Large intestine (tissue), 3 donors: Measurements from ENCODE around the gene SH3RF2. TPM values are rescaled to one million over a fixed set of nuclear protein-coding genes. Genes with fewer than 3 reads are reported as not detected.
"Not testable (repeated sequence)": the region's sequence is repeated elsewhere in the genome, so short reads cannot be mapped to it uniquely, and the experiment has no call there.

ENCODE experiments used
- DNase-seq, 2 donors: peaks; one replicate each; pipeline versions ENCODE4 v3.0.0 to v3.0.0-alpha.2; 2013
- H3K27ac ChIP-seq: one replicate; pipeline ENCODE4 v1.5.1; 2013; ENCODE audit warnings: low read length
- H3K27me3 ChIP-seq: 2 replicates; pipeline ENCODE4 v1.6.1; 2013; ENCODE audit warnings: low read length; ENCODE audit not compliant: control insufficient read depth, insufficient read depth
- H3K36me3 ChIP-seq: 2 replicates; pipeline ENCODE4 v1.6.1; 2013; ENCODE audit warnings: low read length; ENCODE audit not compliant: control insufficient read depth, insufficient read depth
- H3K4me1 ChIP-seq: one replicate; pipeline ENCODE4 v1.6.1; 2013; ENCODE audit warnings: low read length; ENCODE audit not compliant: control insufficient read depth, insufficient read depth
- H3K4me3 ChIP-seq: one replicate; pipeline ENCODE4 v1.5.1; 2013; ENCODE audit warnings: low read length
- H3K9me3 ChIP-seq: one replicate; pipeline ENCODE4 v1.6.1; 2013; ENCODE audit warnings: mild to moderate bottlenecking, low read depth, low read length, moderate library complexity; ENCODE audit not compliant: control insufficient read depth
- WGBS: methylation state at CpG from one replicate; pipeline ENCODE4 v1.1.5; 2013; ENCODE audit warnings: low lambda C conversion rate; ENCODE audit not compliant: insufficient coverage; 5-methylcytosine and 5-hydroxymethylcytosine counted together
- polyA plus RNA-seq: library from polyadenylated mRNA; unstranded; fragments of 120-200 nt; gene quantifications from one replicate; pipeline ENCODE4 v1.2.1, GENCODE V29; 2013

SH3RF2 gene
- polyA plus RNA-seq, 1 donor = 31.9 TPM

DNA sequence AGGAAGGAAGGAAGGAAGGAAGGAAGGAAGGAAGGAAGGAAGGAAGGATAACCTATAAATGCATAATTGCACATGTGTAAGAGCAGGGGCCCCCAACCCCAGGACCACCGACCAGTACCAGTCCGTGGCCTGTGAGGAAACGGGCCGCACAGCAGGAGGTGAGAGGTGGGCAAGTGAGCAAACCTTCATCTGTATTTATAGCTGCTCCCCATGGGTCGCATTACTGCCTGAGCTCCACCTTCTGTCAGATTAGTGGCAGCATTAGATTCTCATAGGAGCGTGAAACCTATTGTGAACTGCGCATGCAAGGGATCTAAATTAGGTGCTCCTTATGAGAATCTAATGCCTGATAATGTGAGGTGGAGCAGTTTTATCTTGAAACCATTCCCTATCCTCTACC, 66.1 kb downstream of the SH3RF2 start:
- Histone ChIP-seq H3K4me3 (no peak overlapping the region), H3K9me3 (no peaks in the 10 kb centered on the region), H3K4me1 (peaks cover 4% of the 10 kb centered on the region), H3K27me3 (no peaks in the 10 kb centered on the region), H3K27ac (no peak overlapping the region), H3K36me3 (peaks cover 7% of the 10 kb centered on the region)
- WGBS = no CpG with 5 or more reads among the region's 7 CpGs
- no peak for DNase-seq

DNA sequence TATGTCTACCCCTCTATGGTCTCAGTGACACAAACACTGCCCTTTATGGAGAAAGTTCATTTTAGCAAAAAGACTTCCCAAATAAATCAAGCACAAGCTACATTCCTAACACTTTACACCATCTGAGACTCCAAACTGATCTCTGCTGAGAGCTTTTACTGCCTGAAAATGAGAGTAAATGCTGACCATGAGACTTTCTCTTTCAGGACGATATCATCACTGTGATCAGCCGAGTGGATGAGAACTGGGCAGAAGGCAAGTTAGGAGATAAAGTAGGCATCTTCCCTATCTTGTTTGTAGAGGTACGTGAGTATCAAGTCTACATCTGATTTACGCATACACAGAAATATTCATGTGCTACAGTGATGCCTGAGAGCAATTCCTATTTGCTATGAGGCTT, 67.5 kb downstream of the SH3RF2 start:
- WGBS = no CpG with 5 or more reads among the region's 4 CpGs
- Histone ChIP-seq H3K4me3 (no peak overlapping the region), H3K36me3 (peaks cover 7% of the 10 kb centered on the region), H3K4me1 (peaks cover 13% of the 10 kb centered on the region), H3K9me3 (no peaks in the 10 kb centered on the region), H3K27me3 (no peaks in the 10 kb centered on the region), H3K27ac (no peak overlapping the region)
- no peak for DNase-seq

DNA sequence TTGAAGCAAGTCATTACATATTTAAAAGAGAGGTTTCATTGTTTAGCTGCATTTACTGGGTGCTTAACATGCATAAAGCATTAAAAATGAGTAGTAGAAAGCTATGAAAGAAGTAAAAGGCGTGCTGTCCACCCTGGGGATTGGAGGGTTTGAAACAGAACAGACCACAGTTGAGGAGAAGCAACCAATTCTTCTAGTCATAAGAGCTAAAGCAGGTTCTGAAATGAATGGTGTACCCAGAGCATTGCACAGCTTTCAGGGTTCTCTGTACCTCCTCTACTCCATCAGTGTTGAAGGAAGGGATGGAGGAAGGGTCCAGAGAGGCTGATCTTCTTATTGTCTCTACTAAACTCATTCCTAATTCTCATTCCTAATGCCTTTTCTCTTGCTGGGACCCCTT, 68.9 kb downstream of the SH3RF2 start:
- Histone ChIP-seq H3K4me3 (no peak overlapping the region), H3K27me3 (no peaks in the 10 kb centered on the region), H3K9me3 (no peaks in the 10 kb centered on the region), H3K36me3 (peaks cover 3% of the 10 kb centered on the region), H3K4me1 (peaks cover 13% of the 10 kb centered on the region), H3K27ac (no peak overlapping the region)
- no peak for DNase-seq
- WGBS = 60% methylated on average over 1 of the region's 1 CpG

DNA sequence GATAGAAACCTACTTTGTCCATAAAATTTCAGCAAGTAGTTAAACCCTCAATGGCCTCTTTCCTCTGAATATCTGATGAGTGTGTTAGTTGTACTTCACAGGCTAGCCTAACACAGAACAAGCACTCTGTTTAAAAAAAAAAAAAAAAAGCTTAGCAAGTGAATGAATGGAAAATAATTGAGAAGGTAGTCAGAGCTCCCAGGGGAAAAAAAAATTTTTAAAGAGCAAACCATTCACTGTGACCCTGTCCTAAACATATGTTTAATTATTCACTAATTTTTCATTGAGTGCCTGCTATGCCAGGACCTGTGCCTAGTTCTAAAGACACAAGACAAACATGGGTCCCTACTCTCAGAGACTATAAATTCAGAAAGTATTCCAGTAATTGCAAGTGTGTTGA, 69.3 kb downstream of the SH3RF2 start:
- Histone ChIP-seq H3K27ac (no peak overlapping the region), H3K36me3 (peaks cover 3% of the 10 kb centered on the region), H3K9me3 (no peaks in the 10 kb centered on the region), H3K4me1 (peaks cover 13% of the 10 kb centered on the region), H3K4me3 (no peak overlapping the region), H3K27me3 (no peaks in the 10 kb centered on the region)
- DNase-seq = no peak

DNA sequence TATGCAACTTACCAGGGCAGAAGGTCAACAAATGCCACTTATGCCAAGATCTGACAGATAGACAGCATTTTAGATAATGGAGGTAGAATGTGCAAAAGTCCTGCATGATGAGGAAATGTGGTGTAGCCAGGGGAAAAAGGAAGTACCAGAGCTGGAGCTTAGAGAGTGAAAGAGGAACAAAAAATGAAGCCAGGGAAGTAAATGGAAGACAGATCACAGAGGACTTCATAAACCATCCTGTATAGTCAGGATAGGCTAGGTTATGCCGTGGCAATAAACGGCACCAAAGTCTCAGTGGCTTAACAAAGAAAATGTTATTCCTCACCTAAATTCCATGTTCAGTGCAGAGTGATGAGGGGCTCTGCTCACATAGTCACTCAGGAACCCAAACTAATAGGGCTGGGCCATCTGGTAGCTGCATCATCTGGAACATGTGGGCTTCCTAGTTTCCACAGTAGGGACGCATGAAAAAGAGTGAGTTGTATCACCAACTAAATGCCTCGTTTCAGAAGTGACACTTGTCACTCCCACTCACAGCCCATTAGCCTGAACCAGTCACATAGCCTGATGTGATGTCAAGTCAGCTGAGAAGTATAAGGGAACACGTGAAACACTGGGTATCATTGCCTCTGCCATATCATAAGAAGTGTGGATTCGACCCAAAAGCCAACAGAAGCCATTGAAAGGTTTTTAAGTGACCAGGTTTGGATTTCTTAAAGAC, 70.3 kb downstream of the SH3RF2 start:
- no CpG with 5 or more reads among the region's 6 CpGs for WGBS
- no peak overlapping the region for H3K27ac ChIP-seq

DNA sequence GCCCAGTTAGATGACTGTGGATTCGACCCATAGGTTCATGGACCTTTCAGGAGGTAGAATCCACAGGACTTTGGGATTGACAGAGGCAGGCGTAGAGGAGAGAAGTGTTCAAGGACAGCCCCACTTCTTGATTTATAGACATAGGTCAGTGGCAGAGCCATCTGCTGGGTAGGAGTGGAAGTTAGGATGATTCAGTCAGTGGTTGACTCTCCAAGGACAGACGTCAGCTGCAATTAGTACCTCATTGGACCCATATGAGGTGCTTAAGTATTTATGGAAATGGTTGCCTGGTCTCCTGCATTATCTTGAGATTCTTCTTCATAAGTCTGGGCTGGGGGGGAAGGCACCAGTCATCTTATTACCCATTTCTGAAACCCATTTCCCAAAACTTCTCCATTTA, 70.9 kb downstream of the SH3RF2 start:
- Histone ChIP-seq H3K27me3 (no peaks in the 10 kb centered on the region), H3K4me1 (peaks cover 13% of the 10 kb centered on the region), H3K4me3 (no peak overlapping the region), H3K36me3 (no peaks in the 10 kb centered on the region), H3K27ac (peak overlapping the region; percentile 57), H3K9me3 (no peaks in the 10 kb centered on the region)
- 17% methylated on average over 1 of the region's 3 CpGs for WGBS
- DNase-seq = peak in 1 of 2 donors; percentile 43

More for the DNA sequence above, 70.3 kb downstream of the SH3RF2 start:
- H3K36me3 ChIP-seq = no peaks in the 10 kb centered on the region
- H3K9me3 ChIP-seq = no peaks in the 10 kb centered on the region
- DNase-seq = no peak
- peaks cover 13% of the 10 kb centered on the region for H3K4me1 ChIP-seq
- no peaks in the 10 kb centered on the region for H3K27me3 ChIP-seq
- H3K4me3 ChIP-seq = no peak overlapping the region

DNA sequence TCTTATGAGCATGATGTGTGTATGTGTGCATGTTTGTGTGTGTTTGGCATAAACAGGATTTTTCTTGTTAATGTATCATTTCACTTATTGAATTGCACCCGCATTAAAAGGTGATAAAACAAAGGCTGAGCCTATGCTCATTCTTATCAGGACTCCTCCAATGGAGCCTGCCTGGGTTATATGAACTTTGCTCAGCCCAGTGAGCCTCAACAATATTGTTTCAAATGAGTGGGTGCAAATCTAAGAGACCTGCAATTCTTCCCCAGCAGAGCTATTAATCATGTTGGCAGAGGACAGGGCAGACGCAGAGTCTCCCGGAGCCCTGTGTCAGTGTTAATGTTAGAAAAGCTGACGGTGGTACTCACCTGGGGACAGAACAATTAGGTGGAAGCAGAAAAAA, 71.6 kb downstream of the SH3RF2 start:
- H3K27me3 ChIP-seq = no peaks in the 10 kb centered on the region
- no peak overlapping the region for H3K4me3 ChIP-seq
- DNase-seq = peak in 1 of 2 donors; percentile 74
- H3K27ac ChIP-seq = peak overlapping the region; percentile 57
- no CpG with 5 or more reads among the region's 4 CpGs for WGBS
- peaks cover 2% of the 10 kb centered on the region for H3K36me3 ChIP-seq
- H3K4me1 ChIP-seq = peaks cover 13% of the 10 kb centered on the region
- H3K9me3 ChIP-seq = no peaks in the 10 kb centered on the region

DNA sequence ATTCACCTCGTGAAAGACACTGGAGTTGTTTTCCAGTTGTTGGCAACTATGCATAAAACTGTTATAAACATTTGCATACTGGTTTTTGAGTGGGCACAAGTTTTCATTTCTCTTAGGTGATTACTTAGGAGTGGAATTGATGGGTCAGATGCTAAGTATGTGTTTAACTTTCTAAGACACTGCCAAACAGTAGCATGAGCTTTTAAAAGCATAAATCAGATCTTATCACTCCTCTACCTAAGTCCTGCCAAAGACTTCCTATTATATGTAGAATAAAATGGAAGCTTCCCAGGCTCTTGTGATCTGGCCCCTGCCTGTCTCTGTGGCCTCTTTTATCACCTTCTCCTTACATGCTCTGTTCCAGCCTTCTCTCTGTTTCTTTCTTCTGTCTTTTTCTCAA, 72.6 kb downstream of the SH3RF2 start:
- Histone ChIP-seq H3K4me1 (peaks cover 13% of the 10 kb centered on the region), H3K4me3 (no peak overlapping the region), H3K9me3 (no peaks in the 10 kb centered on the region), H3K36me3 (peaks cover 10% of the 10 kb centered on the region), H3K27ac (no peak overlapping the region), H3K27me3 (no peaks in the 10 kb centered on the region)
- WGBS = no CpG with 5 or more reads among the region's 1 CpG
- no peak for DNase-seq

DNA sequence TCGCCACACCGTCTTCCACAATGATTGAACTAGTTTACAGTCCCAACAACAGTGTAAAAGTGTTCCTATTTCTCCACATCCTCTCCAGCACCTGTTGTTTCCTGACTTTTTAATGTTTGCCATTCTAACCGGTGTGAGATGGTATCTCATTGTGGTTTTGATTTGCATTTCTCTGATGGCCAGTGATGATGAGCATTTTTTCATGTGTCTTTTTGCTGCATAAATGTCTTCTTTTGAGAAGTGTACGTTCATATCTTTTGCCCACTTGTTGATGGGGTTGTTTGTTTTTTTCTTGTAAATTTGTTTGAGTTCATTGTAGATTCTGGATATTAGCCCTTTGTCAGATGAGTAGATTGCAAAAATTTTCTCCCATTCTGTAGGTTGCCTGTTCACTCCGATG, 74.1 kb downstream of the SH3RF2 start:
- Histone ChIP-seq H3K4me1 (peaks cover 13% of the 10 kb centered on the region), H3K36me3 (peaks cover 24% of the 10 kb centered on the region)
- H3K4me3 ChIP-seq, DNase-seq, H3K9me3 ChIP-seq, H3K27me3 ChIP-seq, H3K27ac ChIP-seq: not testable (repeated sequence)
- no CpG with 5 or more reads among the region's 5 CpGs for WGBS

DNA sequence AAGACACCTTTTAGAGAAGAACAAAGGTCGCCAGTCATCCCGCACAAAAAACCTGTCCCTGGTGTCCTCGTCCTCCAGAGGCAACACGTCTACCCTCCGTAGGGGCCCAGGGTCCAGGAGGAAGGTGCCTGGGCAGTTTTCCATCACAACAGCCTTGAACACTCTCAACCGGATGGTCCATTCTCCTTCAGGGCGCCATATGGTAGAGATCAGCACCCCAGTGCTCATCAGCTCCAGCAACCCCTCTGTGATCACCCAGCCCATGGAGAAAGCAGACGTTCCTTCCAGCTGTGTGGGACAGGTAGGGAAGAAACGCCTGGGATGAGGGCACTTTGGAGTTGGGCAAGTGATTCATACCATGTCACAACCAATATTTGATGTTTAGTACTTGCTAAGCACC, 77.4 kb downstream of the SH3RF2 start:
- no CpG with 5 or more reads among the region's 9 CpGs for WGBS
- Histone ChIP-seq H3K4me3 (no peak overlapping the region), H3K27me3 (no peaks in the 10 kb centered on the region), H3K4me1 (no peaks in the 10 kb centered on the region), H3K36me3 (peaks cover 35% of the 10 kb centered on the region), H3K27ac (no peak overlapping the region), H3K9me3 (no peaks in the 10 kb centered on the region)
- DNase-seq = no peak

DNA sequence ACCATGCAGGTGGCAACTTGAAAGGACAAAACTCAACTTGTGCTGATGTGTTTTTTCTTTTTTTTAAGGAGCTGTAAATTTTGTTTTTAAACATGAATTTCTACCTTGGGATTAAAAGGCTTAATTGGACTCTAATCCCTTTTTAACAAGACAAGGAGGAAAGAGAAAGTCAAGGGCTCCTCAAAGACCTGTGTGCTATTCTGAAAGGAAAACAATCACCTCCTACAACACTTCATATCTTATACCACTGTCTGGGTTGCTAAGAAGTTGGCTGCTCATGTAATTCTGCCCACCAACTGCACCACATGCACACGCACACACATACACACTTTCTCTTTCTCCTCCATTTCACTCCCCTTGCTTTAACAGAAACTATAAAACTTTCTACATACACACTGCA, 78.6 kb downstream of the SH3RF2 start:
- WGBS = no CpG with 5 or more reads among the region's 1 CpG
- no peak overlapping the region for H3K4me3 ChIP-seq
- no peak for DNase-seq

More for the DNA sequence above, 78.6 kb downstream of the SH3RF2 start:
- Histone ChIP-seq H3K27ac (no peak overlapping the region), H3K36me3 (peaks cover 35% of the 10 kb centered on the region), H3K9me3 (no peaks in the 10 kb centered on the region), H3K27me3 (no peaks in the 10 kb centered on the region), H3K4me1 (no peaks in the 10 kb centered on the region)
